NK-92 treated with Interleukin-12 subunit alpha and Interleukin-12 subunit beta, amount 100 ng/mL, for 24 hours (cell line): Measurements from ENCODE around the gene FOXO3.
A peak's percentile ranks its signal among the peaks of the same experiment; 100 is the strongest.

ENCODE experiments used
- DNase-seq: peaks from one replicate; lab custom pipeline; 2025; lab: John Stamatoyannopoulos, UW

The FOXO3 gene

DNA sequence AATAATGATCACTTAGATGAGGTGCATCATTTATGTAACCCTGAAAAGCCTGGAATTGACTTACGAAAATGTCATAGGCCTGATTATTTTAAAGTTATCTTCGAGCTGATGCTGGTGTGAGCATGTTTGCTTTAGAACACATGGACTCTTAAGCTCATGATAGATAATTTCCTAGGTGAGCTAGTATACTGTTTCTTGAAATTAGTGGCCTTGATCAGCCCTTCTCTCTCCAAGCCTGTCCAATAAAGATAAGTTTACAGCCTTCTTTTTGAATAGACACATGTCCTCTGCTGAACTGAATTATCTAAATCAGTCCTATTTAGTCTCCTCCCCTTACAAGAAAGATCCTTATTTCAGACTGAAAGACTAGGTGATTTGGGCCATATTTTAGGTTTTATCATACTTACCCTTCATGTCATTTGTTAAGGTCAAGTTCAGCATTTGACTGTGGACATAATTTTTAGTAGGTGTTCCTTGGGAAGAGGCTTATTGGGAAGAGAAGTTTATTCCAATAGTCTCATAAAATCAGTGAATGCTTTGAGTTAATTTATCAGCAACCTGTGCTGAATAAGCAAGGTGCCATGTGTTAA lies 15.3 kb downstream of the FOXO3 start:
- no peak for DNase-seq

- DNase-seq, result no peak
Observed at GRCh38 chr6:108576709-108577108, 16.0 kb downstream of the FOXO3 start.

DNA sequence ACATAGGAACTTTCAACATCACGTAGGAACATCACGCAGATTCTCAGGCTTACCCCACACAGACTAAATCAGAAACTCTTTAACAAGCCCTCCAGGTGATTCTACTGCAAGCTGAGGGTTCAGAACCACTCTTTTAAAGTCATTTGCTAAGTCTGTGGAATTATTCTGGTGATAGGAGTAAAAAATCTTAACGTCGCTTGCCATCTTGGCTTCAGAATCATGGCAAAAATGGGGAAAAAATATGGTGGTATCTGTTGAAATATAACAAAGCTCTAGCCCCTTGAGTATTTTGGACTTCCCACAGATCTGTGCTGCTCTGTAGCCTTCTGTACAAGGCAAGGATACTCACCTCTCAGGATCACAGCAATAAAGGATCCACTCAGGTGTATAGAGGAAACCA lies 17.4 kb downstream of the FOXO3 start:
- no peak for DNase-seq

DNA sequence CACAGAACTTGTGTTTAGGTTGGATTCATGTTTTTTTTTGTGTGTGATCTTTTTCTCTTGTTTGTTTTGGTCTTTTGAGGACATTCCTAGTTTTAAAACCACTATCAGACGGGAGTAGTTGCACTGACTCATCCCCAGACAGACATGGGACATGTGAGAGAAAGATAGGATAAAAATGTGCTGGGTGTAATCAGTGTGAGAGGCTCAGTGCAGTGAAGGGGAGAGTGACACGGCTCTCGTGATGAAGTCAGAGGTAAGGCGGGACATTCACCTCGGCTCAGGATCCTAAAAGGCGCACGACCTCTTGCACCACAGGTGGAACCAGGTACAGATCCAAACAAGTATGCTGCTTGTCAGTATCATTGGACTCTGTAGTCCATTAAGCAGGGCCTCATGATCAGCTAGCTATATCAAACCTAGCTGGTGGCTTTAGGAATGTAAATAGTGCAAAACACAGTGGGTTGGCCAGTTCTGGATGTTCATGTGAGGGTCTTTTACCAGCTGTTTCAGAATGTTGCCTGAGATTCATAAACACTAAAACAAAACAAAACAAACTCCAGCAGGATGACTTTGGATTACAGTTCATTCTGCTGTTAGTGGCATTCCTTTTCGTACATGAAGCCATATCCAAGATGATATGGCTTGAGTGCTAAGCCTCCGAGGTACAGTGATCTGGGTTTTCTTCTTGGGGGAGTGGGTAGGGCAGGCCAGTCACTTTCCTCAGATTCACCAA lies 18.0 kb downstream of the FOXO3 start:
- no peak for DNase-seq

DNA sequence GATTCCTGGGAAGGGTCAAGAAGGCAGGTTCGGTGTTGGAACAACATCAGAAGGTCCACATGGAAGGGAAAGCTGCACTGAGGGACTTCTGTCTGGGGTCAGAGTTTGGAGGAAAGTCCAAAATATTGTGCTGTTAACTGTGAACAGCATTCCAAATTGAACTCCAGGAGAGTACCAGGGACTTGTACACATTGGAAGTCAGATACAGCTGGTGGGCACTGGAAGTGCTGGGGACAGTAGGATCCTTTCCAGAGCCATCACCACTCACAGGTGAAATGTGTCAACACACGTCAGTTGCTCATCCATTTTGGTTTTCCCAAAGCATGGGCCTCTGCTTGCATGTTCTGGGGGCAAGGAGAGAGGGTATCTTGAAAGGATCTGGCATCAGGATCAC lies 18.6 kb downstream of the FOXO3 start:
- DNase-seq, result no peak

DNA sequence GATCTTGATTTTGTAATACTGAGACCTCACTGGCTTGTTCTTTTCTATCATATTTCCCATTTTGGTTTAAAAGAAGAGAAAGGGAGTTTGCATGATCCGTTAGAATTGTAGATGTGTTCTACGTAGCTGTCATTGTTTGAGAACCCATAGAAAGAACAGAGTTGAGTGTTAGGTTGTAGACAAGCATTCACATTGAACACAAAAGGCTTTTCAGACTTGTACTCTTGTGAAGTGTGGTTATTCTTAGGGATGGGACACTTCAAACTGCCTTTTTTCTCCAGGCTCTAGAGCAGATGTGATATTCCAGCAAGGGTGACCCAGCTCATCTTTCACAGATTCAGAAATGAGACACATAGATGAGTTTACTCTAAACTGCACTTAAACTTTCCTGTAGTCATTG lies 19.9 kb downstream of the FOXO3 start:
- DNase-seq, result no peak

GRCh38 chr6:108581237-108581931 lies 20.7 kb downstream of the FOXO3 start:
- no peak for DNase-seq

- DNase-seq, result no peak
Observed at GRCh38 chr6:108581932-108582475, 21.3 kb downstream of the FOXO3 start.

DNA sequence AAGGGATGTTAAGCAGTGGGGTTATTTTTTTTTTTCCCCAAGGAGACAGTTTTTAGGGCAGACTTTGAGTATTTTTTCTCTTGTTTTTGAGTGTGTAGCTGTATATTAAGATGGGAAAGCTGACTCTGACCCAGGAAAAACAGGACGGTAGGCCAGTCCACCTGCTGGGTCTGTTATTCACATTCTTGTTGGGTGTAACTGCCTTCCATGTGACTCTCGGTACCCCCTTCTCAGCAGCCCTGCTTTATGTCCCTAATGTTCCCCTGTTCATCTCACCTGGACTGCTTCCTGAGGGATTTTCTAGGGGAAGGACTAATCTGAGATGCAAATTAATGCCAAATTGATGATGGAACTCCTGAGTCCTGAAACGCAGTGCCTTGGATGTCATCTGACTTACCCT lies 21.9 kb downstream of the FOXO3 start:
- no peak for DNase-seq

DNA sequence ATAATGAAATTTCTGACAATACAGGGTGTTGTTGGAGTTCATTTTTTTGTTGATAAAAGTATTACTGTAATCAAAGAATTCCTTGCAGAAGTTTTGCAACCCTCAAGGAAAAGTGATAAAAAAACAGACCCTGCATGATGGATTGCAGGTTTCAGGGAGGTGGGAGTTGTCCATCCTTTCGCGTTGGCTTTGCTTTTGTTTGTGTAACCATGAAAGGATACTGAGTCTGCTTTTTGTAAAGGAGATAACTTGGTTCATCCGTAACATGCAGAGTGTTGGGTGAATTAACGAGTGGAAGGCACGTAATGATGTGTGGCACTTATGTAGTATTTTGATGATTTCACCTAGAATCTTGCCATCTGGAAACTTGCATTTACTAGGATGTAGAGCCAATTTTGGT lies 23.6 kb downstream of the FOXO3 start:
- no peak for DNase-seq

- DNase-seq, result no peak
Observed at GRCh38 chr6:108585359-108585758, 24.6 kb downstream of the FOXO3 start.

DNA sequence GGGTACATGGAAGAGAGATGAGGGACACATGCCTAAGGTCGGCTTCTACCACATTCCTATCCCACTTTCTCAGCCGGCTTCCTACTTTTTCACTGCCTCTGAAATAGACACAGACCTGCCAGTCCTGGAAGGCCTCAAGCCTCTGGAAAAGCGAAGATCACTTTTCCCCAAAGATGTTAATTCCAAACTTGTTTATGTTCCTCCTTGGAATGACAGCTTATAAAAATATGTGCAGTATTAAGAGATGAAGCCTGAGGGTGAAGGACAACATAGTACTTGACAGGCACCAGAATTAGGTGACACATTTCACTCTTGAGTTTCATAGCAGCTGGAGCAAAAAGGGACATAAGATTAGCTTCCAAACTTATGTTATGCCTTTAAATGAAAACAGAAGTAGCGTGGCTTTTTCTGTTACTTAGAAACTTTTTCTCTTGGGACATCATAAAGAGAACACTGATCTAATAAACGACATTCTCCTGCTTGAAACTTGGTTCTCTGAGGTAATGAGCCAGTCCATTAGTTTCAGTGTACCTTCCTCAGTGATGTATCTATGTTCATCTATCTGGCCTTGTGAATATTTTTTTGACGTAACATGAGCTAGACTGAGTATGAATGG lies 25.3 kb downstream of the FOXO3 start:
- DNase-seq, result no peak

DNA sequence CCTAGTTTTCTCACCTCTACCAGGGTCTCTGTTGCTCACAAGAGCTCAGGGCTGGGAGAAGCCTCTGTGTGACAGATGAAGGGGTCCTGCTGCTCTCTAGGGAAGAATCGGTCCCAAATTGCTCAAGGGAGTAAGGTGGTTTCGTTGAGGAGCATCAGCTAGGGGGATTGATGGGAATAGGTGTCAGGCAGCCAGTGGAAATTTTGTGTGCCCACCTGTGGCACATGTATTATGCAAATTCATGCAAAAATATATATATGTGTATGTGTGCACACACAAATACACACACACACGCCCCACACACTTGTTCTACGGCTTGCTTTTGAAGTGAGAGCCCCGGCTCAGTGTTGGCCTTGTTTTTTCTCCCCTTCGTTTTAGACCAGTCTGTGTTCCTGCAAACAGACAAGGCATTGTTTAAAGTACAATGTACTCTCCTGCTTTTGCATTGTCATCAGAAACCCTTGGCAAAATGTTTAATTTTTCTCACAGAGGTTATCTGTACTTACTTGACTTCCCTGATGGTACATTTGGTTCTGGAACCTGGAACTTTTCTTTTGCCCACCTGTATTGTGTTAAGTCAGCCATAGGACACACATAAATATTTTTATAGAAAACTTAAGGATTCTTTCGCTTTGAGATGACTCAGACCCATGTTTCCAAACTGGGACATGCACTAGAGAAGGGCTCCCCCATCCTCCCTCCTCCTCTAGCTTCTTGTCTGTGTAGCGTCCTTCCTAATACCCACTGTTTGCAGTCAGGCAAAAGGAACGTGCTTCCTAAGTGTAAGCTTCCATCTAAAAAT lies 26.7 kb downstream of the FOXO3 start:
- DNase-seq, result no peak

- no peak for DNase-seq
Observed at GRCh38 chr6:108588586-108588985, 27.9 kb downstream of the FOXO3 start.

DNA sequence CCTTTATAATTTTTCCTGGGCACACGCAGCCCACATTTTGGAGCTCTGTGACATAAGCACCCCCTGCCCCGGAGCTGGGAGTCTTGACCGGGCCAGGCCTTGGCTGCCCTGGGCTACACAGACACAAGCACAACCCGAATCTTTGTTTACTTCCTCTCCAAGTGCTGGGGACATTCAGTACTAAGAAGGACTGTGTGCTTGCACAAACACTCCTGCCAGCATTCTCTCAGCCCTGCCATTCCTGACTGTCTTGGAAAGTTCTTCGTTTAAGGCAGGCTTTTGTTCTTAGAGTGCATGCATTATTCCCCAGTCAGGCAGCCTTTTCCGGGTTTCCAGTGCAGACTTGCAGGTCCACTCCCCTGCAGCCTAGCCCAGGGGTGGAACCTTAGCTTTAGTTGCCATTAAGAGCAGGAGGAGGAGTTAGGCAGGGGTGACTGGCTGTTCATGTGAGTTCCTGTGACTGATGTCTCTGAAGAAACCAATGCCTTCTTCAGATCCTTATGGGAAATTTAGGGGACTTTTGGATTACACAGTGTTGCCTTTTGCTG lies 28.6 kb downstream of the FOXO3 start:
- DNase-seq, result no peak

GRCh38 chr6:108591040-108591816 lies 30.5 kb downstream of the FOXO3 start:
- no peak for DNase-seq

DNA sequence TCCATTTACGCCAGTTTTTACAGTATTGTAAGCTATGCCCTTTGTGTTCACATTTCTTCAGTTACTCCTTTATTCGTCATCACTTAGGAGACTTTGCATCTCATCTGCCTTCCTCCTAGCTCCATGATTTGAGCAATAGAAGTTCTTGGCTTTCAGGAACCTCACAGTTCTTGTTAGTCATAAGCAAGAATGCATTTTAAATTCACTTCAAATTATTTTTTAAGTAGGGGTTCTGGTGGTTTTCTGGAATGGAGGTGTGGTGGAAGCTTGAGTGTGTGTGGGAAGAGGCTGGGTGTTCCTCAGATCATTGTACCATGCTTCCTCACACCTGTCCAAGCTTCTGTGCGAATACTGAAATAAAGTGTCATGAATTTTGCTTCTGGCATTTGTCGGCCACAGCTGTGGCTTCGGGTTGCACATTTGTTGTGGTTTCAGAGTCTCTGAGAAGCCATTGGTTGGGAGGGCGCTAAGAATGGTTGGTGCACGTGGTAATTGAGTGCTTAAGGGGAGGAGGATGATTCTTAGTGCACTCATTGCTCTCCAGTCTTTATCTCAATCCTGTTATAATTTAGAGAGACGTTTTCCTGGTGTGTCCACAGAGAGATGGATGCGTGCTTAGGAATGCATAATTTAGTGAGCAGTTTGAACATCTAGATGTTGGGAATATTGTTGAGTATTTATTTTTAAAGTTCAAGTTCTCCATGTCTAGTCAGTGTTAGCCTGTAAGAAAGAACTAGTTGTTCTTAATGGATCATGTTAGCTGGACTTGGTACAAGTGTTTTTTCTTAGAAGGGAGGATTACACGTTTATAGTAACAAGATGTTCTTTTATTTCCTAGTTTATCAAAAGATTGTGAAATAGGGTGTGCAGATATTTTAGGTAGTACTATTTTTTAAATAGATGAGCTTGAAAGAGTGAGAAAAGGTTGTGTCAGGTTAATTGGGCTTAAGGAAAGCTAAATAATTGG lies 31.9 kb downstream of the FOXO3 start:
- peak; percentile 69 for DNase-seq

DNA sequence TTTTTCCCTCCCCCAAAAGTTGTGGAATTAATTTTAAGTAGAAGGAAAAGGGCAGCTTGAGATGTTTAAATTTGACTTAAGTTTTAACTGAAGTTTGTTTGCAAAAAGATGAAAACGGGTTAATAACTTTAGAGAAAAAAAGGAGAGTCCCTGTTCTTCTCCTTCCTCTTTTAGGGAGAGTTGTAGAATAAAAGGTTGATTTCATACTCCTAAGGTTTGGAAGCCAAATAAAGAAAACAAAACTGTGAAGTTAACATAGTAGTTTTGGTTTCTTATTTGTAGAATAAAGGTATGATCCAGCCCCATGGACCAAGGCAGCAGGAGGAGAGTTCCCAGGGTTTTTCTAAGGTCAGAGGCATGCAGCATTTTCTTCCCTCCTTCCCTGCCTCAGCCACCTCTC lies 33.4 kb downstream of the FOXO3 start:
- DNase-seq, result no peak

DNA sequence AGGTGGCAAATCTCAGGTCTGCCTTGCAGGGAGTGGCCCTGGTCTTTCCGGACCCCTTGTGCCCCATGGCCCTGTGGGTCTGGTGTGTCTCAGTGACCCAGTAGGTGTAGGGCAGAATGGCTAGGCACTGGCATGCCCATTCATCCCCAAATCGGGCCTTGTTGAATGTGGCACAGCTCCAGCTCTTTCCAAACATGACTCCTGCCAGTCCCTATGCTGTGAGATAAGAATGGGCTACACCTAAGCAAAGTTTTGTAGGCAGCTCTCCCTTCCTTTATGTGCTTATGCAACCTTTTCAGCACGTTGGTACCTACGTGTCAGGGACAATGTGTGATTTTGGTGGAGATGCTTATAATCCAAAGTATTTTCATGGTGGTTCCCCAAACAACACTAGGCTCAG lies 33.9 kb downstream of the FOXO3 start:
- DNase-seq, result no peak

DNA sequence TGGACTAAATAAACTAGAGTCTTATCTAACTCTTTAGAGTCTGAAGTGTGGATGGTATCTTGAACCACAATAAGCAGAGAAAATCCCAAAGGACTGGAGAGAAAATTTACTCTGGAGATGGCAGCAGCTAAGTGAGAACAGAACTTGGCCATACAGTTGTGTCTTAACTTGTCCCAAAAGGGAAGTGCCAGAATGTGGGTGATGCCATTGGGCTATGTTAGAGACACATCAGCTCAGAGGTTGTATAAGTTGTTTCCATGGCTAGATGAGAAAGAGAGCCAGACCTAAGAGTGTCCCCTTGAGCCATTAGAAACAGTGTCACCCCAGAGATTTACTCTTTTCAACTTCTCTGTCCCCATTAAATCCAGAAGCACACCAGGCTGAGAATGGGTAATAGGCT lies 36.2 kb downstream of the FOXO3 start:
- DNase-seq, result no peak
